OCI-LY7 (cell line): ENCODE data around the gene SCYGR7.

Experiments
- CTCF ChIP-seq: fragments of 200-600 bp; sonication (generic); conservative IDR thresholded peaks from 2 replicates; pipeline ENCODE4 v1.5.1; 2014; ENCODE audit warnings: mild to moderate bottlenecking, antibody characterized with exemption, low read length, moderate library complexity, mixed read lengths
- EZH2phosphoT487 ChIP-seq: fragments of 200-600 bp; sonication (generic); IDR thresholded peaks from 2 replicates; pipeline ENCODE4 v1.6.1; 2018; ENCODE audit warnings: low read depth, borderline replicate concordance, mild to moderate bottlenecking, mixed run types, antibody characterized with exemption, low read length, moderate library complexity, mixed read lengths

- TF ChIP-seq CTCF (no peak), EZH2phosphoT487 (no peak)
These were observed at the start of gene SCYGR7 for GRCh38 chr2:227728035-227728434.
